GM21390 (cell line): ENCODE measurements around the gene GNB1L.

Source experiments
- ATAC-seq: cut with Tn5 transposase; IDR thresholded peaks from one replicate; pipeline ENCODE4 v1.9.1; 2021; ENCODE audit not compliant: unreplicated experiment

GNB1L gene

DNA sequence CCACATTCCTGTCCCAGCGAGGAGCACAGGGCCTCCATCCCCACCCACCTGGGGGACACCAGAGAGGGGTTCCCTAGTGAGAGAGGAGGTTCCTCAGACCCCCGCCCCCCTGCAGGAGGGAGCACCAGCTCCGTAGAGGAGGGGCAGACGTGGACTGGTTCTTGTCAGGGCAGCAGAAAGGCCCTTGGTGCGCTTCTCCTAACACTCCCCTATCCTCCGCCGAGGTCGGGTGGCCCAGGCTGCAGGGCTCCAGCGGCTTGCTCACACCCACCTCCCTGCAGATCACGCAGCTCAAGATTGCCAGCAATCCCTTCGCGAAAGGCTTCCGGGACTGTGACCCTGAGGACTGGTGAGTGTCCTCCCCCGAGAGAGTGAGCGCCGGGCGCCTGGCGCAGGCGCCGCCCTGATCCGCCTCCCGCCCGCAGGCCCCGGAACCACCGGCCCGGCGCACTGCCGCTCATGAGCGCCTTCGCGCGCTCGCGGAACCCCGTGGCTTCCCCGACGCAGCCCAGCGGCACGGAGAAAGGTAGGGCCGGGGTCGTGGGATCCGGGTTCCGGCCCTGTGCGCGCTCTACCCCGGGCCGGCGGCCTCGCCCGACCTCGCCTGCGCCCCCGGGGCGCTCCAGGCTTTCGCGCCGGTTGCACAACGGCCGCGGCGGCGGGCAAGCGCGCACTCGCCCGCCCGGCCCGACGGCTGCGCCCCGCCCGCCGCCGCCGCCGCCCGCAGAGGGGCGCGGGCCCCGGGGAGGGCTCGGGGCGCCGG lies 89.0 kb downstream of the GNB1L start:
- no peak for ATAC-seq

DNA sequence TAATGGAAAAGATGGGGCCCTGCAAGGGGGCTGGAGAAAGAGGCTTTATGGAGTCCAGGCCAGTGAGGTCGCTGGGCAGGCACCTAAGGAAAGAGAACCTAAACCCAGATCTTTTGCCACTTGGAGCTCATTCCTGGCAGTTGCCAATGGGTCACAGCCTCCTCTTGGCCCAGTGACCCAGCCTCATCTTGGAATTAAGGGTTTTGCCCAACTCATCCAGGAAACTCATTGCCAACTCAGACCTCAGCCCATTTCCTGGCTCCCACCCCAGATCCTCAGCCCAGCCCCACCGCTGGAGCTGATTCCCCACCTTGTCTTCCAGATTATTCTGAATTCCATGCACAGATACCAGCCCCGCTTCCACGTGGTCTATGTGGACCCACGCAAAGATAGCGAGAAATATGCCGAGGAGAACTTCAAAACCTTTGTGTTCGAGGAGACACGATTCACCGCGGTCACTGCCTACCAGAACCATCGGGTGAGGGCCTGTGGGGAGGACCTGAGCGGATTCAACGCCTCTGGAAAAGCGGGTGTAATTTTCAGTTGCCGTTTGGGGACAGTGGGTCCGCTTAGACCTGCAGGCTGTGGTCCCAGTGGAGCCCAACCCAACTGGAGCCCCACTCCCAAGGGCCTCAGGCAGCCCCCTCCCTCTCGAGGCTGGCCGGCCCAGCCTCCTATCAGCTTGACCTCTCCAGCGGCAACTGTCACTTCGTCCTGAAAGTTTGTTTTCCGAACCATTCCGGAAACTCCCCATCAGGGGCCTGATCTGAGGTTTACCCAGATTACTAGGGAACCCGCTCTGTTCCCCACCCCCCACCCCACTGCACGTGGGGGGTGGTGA lies 89.8 kb downstream of the GNB1L start:
- ATAC-seq = no peak

DNA sequence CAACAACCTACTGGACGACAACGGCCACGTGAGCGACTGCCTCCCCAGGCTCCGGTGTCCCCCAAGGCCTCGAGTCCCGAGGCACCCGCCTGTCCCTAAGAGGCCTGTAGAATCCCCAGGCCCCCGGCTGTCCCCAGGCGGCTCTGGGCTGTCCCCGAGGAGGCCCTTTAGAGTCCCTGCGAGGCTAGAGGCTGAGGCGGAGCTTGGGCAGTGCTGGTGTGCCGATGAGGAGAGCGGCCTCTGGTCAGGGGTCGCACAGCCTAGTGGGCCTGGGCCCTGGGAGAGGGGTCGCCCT lies 90.4 kb downstream of the GNB1L start:
- no peak for ATAC-seq

DNA sequence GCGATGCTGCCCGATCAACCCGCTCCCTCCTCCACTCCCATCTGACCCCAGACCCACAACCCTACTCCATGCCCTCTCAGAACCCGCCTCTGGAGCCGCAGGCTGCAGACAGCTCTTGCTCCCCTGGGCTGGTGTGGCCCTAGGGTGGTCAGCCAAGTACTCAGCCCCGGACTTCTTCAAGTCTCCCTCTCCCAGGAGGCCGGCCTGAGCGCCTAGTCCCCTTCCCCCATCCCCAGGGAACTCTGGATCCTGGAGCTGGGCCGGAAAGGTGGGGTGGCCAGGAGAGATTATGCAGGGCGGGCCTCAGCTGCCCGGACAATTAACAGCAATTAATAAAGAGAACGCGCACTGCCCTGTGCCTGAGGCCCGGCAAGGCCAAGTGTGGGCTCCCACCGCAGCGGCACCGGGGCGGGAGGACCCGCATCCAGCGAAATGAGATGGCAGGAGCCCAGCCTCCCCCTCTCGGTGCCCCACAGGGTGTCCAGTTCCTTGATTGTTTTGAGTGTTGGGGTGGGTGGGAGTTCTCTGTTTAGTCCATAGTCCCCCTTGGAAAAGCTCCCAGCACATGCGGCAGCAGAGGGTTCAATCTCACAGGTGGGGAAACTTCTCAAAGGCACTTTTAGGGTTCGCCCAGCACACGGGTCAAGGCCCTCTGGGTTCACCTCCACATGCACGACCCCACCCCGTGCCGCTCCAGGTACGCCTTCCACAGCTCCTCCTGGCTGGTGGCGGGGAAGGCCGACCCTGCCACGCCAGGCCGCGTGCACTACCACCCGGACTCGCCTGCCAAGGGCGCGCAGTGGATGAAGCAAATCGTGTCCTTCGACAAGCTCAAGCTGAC lies 91.0 kb downstream of the GNB1L start:
- ATAC-seq = no peak

DNA sequence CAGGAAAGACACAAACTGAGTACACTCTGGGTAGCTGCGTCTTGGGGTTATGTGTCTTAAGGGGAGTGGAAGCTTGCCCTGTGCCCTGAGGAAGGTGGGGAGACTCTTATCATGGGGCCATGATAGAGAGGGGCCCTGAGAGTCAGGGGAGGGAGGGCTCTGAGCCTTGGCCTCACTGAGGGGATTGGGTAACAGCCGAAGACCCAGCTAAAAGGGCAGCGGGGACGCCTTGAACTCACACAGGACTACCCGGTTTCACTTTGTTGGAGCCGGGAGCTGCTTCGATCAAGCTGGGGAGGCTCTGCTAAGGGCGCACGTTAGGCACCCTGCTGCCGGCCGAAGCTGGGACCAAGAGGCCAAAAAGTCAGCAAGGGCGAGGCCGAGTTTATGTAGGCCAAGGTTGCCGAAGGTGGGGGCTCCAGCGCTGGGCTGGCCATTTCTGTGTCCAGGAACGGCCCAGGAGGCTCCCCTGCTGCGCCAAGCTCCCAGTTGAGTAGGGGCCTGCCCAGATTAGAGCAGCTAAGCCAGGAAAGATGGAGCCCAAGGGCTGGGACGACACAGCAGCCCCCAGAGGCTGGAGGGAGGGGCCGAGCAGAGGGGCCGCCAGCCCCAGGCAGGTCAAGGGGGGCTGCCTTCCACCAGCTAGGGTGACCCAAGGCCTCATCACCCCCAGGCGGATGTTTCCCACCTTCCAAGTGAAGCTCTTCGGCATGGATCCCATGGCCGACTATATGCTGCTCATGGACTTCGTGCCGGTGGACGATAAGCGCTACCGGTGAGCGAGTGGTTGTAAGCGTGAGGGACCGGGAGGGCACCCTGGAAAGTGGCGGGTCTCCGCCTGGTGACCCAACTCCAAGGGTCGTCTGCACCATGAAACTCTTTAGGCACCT lies 91.9 kb downstream of the GNB1L start:
- no peak for ATAC-seq

DNA sequence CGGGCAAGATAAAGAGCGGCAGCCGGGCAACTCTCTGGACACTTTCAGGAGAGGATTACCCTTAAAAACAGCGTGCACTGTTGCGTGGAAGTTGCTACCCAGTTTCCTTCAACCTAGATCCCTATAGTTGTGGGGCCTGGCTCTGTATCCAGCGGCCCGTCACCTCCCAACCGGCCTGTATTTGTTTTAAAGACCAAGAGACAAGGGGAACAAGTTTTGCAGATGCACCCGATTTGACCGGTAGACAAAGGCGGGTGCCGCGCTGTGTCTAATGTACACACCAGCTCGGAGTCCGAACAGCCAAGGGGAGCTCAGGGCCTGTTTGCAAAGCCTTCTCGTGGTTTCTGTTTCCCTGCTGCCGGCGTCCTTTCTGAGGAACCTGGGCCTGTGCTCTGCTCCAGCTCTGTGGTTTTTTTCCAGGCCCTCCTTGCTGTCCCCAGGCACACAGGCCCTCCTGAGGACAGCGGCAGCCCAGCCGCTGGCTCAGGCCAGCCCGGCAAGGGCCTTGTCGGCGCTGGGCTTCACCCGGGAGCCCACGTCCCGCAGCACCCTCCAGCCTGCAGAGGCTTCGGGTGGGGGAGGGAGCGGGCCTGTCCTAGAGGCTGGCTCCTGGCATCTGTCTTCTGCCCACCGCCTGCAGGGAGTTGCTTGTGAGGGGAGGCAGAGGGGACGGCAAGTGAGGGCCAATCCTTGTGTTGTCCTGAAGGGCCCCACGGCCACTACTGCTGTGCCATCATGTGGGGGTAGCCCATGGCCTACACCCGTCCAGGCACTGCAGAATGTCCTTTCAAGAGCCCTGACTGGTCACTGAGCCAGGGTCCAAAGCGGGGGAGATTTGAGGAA lies 92.7 kb downstream of the GNB1L start:
- ATAC-seq = no peak

DNA sequence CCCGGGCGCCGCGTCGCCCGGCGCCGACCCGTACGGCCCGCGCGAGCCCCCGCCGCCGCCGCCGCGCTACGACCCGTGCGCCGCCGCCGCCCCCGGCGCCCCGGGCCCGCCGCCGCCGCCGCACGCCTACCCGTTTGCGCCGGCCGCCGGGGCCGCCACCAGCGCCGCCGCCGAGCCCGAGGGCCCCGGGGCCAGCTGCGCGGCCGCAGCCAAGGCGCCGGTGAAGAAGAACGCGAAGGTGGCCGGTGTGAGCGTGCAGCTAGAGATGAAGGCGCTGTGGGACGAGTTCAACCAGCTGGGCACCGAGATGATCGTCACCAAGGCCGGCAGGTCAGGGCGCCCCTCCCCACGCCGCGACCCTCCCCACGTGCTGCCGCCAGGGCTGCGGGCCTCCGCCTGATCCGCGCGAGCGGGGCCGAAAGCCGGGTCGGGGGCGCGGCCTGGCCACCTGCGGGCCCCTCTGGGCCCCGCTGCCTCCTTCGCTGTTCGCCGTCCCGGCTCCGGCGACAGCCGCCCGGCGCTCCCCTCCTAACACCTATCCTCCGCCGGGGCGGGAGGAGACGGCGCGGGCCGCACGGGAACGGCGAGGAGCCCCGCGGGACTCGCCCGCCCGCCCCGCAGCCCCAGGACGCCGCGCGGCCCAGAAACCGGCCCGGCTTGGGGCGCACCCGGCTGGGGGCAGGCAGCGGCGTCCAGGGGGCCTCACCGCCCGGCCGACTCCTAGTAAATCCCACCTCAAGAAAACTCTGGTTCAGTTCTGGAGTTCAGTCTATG lies 93.5 kb downstream of the GNB1L start:
- ATAC-seq = no peak

DNA sequence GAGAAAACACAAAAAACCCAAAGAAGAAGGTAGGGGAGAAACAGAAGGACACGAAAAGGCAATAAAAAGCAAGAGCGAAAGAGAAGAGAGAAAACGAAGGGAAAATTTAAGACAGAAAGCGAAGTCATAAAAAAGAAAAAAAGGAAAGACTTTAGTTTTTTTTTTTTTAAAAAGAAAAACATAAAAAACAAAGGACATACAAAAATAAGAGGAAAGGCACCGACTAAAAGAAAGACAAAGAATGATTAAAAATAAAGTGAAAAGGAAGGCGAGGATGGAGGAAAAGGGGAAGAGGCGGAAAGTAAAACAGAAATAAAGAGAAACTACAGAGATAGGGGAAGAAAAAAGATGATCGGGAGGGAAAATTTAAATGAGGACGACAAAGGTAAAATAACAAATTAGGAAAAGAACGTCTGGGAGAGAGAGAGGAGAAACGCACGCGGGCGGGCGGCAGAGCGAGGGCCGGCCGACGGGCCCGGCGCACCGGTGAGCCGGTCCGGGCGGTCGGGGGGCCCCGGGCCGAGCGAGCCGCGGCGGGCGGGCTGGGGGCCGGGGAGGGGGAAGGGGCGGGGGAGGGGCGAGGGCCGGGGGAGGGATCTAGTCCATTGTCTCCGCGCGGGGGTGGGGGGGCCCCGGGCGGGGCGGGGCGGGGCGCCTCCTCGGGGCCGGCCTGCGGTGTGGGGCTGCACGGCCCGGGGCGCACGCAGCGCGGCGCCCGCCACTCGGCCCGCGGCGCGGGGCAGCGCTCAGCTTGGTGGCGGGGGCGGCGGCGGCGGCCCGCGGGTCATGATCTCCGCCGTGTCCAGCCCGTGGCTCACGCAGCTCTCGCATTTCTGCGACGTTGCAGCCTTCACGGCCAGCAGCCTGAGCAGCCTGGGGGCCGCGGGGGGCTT lies 94.4 kb downstream of the GNB1L start, which contains the start of gene TBX1:
TBX1 (plus strand) TSS at position 721 of the 893 bp plus-strand sequence; CDS start at position 787, 66 bp downstream.
- ATAC-seq = no peak

DNA sequence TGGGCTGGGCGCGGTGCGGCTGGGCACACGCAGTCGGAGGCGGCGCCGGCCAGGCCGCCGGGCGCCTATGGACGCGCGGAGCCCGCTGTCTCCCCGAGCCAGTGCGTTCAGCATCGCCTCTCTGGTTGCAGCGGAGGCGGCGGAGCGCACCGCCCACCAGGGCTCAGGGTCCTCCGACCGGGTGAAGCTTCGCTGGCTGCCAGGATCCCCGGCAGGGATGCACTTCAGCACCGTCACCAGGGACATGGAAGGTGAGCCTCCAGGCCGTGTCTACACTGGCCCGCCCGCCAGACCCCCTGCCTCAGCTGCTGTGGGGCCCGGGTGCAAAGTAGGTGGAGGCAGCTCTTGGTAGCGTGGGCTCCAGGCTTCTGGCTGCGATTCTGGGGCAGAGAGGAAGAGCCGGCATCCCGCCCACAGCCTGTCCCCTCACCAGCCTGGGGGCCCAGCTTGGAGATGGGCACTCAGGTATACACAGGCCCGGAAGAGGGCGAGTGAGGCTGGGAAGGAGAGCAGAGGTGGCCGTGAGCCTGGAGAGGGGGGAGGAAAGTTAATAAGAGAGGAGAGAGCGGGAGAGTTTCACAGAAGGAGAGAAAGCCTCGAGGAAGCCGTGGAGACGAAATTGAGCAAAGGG lies 95.1 kb downstream of the GNB1L start:
- no peak for ATAC-seq

DNA sequence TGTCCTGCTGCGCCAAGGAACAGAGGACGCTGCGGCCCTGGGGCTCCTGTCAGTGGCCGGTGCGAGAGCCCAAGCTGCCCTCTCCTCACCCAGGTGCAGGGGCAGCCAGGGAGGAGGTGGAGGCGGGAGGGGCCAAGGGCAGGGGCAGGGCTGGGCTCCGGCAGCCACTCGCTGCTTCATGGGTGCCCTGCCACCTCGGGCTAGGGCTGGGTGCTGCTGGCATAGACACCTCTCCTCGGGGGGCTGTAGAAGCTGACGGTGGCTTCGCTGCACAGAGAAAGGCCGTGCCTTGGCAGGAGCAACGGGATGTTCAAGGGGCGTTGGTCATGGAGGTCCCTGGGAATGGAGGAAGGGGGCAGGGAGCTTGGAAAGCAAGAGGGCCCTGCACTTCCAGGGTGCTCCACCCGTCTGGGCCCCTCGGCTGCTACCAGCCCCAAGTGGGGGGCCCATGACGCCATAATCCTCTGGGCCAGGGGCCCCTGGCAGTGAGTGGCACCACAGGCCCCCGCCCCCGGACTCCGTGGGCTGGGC lies 95.7 kb downstream of the GNB1L start:
- ATAC-seq = no peak

DNA sequence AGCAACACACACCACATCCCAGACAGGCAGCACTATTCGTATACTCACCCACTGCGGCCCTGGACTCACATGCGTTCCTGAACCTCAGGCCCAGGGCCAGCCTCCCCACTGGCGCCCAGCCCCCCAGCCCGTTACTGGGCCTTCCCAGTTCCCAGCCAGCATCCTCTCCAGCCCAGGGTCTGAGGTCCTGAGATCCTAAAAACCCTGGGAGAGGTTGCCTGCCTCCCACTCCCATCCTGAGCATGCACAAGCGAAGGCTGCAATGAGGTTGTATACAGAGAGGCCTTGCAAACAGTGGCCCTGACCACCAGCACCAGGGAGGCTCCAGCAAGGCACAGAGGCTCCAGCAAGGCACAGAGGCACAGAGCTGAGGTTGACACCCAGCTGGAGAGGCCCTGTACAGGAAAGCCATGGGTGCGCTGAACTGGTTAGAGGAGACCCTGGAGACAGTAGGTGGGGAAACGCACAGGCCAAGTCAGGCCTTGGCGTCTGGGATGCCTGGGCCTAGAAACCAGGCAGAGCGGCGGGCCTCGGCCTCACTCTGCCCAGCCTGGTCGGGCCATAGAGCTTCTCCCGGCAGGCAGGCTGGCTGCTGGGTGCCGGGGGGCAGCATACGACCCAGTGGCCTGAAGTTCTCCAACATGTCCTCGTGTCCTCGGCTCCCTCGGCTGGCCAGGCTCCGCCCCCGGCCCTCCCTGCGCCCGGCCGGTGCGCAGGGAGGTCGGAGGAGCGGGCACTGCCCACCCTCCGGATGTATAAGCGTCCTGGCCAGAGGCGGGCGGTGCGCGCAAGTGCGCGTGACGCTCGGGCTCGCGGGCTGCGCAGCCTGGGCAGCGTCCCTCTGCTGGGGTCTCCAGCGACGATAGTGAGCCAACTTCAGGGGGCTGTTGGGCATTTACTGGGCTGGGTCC lies 96.4 kb downstream of the GNB1L start:
- no peak for ATAC-seq

DNA sequence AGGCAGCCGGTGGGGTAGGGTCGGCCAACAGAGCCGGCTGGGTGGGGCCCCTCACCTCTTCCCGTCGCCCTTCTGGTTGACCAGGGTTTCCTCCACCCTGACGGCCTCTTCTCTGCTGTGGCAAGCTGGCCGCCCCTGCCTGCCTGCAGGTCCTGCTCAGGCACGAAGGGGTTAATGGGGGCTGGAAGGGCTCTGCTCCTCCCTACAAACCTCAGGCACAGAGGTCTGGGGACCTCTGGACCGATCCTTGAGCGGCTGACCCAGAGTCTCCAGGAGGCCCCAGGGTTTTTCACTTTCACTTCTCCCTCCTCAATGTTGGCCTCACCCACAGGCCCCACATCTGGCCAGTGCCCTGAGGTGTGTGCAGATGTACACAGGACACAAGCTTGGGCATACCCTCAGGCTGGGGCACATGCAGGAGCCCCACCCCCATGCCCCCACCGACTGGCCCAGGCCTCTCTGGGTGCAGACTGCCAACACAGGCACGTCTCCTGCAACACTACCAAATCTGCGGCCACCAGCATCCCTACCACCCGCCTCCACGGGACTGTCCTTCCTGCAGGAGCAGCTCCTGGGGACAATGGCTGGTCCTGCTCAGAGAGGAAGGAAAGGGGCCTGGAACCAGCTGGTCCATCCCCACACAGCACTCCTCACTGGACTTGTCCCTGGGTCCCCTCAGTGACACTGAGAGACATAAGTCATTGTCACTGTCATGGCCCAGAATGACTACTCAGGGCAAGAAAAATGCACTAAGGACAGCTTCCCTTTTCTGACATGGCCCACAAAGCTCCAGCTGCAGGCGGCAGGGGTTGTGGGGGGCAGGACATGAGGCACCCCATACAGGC lies 97.3 kb downstream of the GNB1L start:
- ATAC-seq = no peak

DNA sequence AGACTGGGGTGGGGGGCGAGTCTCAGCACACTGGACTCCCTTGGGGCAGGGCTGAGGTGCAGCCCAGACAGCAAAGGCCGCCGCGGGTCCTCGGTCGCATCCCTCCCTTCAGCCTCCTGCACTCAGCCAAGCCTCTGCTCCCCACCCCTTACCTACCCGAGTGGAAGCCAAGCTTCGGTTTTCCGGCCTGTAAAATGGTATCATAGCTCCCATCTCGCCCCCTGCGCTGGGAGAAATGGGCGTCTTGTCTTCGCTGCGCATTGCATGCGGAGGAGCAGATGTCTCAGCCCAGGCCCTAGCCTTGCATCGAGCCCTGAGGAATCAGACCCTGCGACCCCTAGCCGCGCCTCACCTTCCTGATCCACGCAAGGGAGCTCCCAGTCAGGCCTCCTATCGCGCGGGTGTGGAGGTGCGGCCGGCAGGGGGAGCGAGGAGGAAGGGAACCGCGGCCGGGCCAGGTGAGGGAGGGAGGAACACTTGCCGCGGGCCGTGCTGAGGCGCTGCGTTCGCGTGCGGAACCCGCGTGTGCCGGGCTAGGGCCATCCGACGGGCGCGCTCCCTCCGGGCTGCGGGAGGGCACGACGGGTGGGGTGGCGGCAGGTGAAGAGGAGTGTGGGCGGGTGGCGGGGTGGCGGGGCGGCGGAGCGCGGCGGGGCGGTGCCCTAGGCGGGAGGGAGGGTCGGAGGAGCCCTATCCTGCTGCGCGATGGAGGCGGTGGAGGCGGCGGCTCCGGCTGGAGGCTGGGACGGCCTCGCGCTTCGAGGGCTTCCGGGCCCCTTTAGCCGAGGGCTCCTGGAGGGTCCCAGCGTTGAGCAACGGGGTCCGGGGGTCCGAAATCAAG lies 98.2 kb downstream of the GNB1L start:
- ATAC-seq = no peak

DNA sequence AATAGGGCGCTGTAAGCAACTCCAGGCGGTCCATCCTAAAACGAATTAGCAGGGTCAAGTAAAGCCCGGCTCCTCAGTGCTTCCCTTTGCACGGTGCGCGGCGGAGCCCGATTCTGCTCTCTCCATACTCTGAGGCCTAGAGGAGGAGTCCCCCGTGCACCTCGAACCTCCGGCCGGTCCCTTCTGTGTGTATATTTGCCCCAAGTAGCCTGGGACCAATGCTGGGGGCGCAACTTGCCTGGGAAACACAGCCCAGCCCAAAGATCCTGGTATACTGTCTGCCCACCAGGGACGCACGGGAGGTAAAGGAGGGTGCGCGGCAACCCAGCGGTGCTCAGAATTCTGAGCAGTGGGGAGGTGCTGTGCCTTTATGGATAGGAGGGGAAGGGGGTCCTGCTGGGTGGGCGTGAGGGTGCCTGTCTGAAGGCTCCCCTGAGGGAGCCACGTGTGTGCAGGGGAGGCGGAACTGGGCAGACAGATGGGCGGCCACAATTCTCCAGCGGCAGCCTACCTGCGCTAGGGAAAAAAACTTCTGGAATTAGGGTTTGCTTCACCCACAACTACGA lies 98.9 kb downstream of the GNB1L start:
- no peak for ATAC-seq
